Activated CD8-positive, alpha-beta memory T cell treated with anti-CD3 and anti-CD28 coated beads for 36 hours (primary cell): ENCODE data around the gene HTR7. TPM values are rescaled to one million over a fixed set of nuclear protein-coding genes. Genes with fewer than 3 reads are reported as not detected.
"Not testable (repeated sequence)": the region's sequence is repeated elsewhere in the genome, so short reads cannot be mapped to it uniquely, and the experiment has no call there.

Experiments used
- CTCF ChIA-PET: fragments of 350-600 bp; sonication (Branson Sonifier 250); formaldehyde crosslinking; loops from one replicate; lab custom pipeline; 2021; ENCODE audit warnings: antibody characterized with exemption; lab: Charles Lee
- POLR2A ChIA-PET: fragments of 350-600 bp; sonication (Branson Sonifier 250); formaldehyde crosslinking; loops from one replicate; lab custom pipeline; 2021; ENCODE audit warnings: antibody characterized with exemption; lab: Charles Lee
- total RNA-seq, 2 experiments: library from RNA; stranded (reverse); gene quantifications; one replicate each; pipeline ENCODE4 v1.2.3, GENCODE V29; 2021

HTR7 gene
- total RNA-seq, 2 experiments from 2014 or later: not detected

DNA sequence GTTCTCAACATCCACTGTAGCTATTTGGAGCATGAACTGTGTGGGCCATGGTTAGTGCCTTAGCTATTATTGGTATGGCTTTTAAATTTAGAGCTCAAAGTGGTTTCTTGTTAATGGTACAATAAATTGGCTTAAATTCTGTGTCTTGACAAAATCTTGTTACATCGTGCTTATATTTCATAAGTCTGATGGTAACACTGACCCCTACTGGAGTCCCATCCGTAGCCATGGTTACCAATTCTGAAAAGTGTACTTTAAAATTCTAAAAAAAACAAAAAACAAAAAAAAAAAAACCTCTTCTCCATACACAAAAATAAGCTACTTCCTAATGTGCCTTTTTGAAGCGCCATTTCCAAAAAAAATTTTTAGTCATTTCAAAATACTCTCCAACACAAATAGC lies 7.6 kb upstream of the HTR7 start:
- CTCF ChIA-PET: interaction anchor here (0.7 kb wide), 1 partner anchor 1430 kb away, joined by 3 read pairs; no protein-coding TSS in a partner anchor
- POLR2A ChIA-PET: no interaction called here

GRCh38 chr10:90862908-90863514 lies 5.2 kb upstream of the HTR7 start:
- CTCF ChIA-PET: interaction anchor here (0.8 to 1.8 kb wide), 2 partner anchors 10 to 113 kb away, joined by 4 read pairs; no protein-coding TSS in a partner anchor
- POLR2A ChIA-PET: no interaction called here

DNA sequence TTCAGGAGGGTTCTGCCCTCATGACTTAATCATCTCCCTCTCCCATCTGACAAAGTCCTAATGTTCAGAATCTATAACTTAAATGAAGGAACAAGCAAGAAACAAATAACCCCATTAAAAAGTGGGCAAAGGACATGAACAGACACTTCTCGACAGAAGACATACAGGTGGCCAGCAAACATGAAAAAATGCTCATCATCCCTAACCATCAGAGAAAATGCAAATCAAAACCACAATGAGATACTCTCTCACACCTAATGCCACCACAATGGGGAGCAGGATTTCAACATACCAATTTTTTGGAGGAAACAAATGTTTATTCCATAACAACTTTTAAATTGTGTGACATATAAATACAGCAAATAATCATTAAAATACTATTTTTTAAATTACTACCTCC lies 3.0 kb upstream of the HTR7 start:
- POLR2A ChIA-PET: no interaction called here
- CTCF ChIA-PET: interaction anchor here (1.4 kb wide), 1 partner anchor 113 kb away, joined by 3 read pairs; no protein-coding TSS in a partner anchor

GRCh38 chr10:90859321-90859751 lies 1.5 kb upstream of the HTR7 start:
- ChIA-PET CTCF (interaction anchor here (1.6 kb wide), 1 partner anchor 9 kb away, joined by 4 read pairs; no protein-coding TSS in a partner anchor), POLR2A (no interaction called here)

- ChIA-PET CTCF (interaction anchor here (0.9 to 1.6 kb wide), 2 partner anchors 9 to 103 kb away, joined by 3 to 4 read pairs; no protein-coding TSS in a partner anchor), POLR2A (interaction anchor here (2.4 kb wide), 1 partner anchor 14 kb away, joined by 8 read pairs; the partner anchor contains the start of gene RPP30)
Observed at GRCh38 chr10:90858461-90858968, 676 bp upstream of the HTR7 start.

DNA sequence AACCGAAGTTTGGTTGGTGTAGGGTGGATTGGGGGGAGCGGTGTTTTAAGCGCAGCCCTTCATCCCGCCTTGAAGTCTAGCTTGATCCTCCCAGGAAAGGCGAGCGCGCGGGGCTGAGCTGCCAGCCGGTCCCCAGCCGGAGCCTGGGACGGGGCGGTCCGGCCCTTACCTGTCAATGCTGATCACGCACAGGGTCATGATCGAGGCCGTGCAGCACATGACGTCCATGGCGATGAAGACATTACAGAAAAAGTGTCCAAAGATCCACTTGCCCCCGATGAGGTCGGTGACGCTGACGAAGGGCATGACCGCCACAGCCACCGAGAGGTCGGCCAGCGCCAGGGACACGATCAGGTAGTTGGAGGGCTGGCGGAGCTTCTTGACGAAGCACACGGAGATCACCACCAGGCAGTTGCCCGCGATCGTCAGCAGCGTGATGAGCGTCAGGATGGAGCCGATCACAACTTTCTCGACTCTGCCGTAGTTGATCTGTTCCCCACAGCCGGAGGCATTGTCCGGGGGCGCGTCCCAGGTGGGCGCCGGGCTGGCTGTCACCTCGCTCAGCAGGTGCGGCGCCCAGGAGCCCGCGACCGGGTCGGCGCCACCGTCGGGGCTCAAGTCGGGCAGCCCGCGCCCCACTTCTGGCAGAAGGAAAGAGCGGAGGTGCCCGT lies 740 bp downstream of the HTR7 start:
- POLR2A ChIA-PET: interaction anchor here (1.0 to 2.4 kb wide), 2 partner anchors 15 to 22 kb away, joined by 3 to 8 read pairs; partner anchors contain the start of gene RPP30
- CTCF ChIA-PET: no interaction called here

DNA sequence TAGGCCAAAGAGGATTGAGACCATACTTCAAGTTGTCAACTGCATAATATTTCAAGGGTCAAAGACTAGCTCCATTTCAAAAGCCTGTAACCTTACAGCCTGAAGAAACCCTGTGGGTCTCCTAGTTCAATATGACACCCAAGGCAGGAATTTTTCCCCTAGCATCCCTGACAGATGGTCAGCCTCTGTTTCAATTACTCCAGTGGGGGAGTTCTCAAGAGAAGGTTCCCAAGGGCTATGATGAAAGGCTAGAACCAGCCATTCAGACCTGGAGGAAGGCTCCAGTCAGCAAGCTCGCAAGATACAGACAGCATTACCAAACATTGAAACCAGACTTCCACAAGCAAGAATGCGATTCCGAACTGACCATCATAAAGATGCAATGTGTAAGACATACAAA lies 1.6 kb downstream of the HTR7 start:
- ChIA-PET POLR2A (interaction anchor here (1.0 to 2.4 kb wide), 2 partner anchors 16 to 23 kb away, joined by 3 to 8 read pairs; partner anchors contain the start of gene RPP30), CTCF (no interaction called here)

DNA sequence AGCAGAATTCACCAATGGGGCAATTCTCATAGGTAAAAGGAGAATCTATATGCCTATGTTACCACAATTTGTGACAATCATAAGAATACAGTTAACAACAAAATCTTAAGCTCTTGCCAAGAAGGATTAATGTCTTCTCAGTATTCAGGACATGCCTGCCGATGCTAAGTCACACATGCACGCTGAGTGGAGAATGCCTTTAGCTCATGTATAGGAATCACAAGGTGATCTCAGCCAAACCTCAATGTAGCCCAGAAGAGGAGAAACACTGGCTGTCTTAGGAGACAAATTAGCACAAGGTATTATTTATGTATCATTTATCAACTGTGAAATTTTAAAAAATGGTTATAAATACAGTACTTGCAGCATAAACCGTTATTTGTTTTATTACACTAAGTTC lies 2.7 kb downstream of the HTR7 start:
- ChIA-PET POLR2A (no interaction called here), CTCF (no interaction called here)

DNA sequence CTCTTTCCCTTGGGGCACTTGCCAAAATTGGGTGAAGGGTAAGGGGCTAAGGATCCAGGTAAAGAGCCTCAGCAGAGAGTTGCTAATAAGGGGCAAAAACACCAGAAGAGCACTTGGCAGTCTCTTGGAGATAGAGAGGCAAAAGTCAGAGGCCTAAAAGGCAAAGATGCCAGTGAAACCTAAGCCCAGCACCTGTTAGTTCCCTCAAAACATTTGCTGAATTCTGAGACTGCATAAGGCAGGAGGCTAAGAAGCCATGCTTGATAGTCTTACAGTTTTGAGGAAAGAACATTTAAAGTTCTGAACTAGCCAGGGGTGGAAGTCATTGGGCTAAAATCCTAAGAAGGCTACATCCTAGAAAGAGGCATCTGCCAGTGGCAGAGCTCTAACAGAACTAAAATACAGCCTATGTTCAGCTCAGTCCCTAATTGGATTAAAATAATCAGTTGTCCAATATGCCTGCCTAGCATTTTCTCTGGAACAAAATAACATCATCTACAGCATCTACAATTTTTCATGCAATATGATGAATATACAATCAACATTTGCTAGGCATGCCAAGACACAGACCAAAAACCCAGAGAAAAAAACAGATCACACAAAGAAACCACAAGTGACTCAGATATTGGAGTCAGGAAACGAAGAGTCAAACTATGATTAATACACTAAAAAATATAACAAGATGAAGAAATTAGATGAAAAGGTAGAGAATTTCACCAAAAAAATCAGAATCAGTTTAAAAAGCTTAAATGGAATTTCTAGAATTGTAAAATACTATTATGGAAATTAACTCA lies 7.7 kb downstream of the HTR7 start:
- ChIA-PET POLR2A (no interaction called here), CTCF (no interaction called here)

GRCh38 chr10:90847436-90847835 lies 10.4 kb downstream of the HTR7 start:
- CTCF ChIA-PET: no interaction called here
- POLR2A ChIA-PET: no interaction called here

- ChIA-PET CTCF (no interaction called here), POLR2A (no interaction called here)
Observed at GRCh38 chr10:90846746-90847145, 11.1 kb downstream of the HTR7 start.

DNA sequence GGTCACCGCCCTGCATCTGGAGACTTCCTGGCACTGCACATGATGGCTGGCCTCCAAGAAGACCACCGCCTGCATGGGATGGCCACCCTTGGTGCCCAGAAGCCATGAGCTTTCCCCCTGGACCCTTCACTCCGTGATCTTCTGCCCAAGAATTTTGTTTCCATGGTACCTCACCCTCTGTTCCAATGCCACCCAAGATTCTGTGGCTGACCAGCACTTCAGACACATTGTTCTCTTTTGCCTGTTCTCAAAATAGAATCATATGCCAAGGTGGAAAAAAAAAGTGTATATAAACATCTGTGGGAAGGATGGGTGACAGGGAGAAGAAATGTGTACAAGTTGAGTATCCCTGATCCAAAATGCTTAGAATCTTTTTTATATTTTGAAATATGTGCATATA lies 12.1 kb downstream of the HTR7 start:
- CTCF ChIA-PET: no interaction called here
- POLR2A ChIA-PET: no interaction called here

DNA sequence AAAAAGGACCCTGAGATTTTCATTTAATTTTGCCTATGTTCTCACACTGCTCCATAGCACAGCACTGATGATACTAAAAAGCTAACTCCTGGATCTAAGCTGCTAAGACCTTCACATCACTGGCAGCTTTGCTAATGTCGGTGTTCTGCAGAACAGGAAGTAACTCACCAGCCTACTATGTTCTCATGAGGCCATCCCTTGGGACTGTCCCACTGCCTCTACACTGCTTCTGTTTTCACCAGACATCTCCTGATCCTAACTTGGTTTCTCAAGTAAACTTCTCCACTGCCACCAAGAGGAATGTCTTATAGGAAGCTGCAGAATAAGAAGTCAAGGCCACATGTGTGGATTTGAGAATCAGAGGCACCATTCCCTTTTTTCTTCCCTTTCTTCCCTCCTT lies 15.1 kb downstream of the HTR7 start:
- CTCF ChIA-PET: no interaction called here
- POLR2A ChIA-PET: no interaction called here

GRCh38 chr10:90837486-90837885 lies 20.4 kb downstream of the HTR7 start:
- ChIA-PET POLR2A (no interaction called here), CTCF (no interaction called here)

GRCh38 chr10:90834326-90834725 lies 23.5 kb downstream of the HTR7 start:
- CTCF ChIA-PET: no interaction called here

GRCh38 chr10:90832111-90832510 lies 25.7 kb downstream of the HTR7 start:
- ChIA-PET CTCF (interaction anchor here (0.6 kb wide), 1 partner anchor 57 kb away, joined by 3 read pairs; no protein-coding TSS in a partner anchor), POLR2A (no interaction called here)

More at GRCh38 chr10:90834326-90834725, 23.5 kb downstream of the HTR7 start:
- POLR2A ChIA-PET: no interaction called here

GRCh38 chr10:90822508-90822907 lies 35.3 kb downstream of the HTR7 start:
- POLR2A ChIA-PET: no interaction called here
- CTCF ChIA-PET: no interaction called here

DNA sequence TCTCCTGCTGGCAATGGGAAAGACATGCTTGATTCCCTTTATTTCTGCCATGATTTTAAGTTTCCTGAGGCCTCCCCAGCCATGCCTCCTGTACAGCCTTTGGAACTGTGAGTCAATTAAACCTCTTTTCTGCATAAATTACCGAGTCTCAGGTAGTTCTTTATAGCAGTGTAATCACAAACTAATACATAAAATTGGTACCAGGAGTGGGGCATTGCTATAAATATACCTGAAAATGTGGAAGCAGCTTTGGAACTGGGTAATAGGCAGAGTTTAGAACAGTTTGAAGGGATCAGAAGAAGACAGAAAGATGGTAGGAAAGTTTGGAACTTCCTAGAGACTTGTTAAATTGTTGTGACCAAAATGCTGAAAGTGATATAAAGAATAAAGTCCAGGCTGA lies 36.0 kb downstream of the HTR7 start:
- POLR2A ChIA-PET: not testable (repeated sequence)

DNA sequence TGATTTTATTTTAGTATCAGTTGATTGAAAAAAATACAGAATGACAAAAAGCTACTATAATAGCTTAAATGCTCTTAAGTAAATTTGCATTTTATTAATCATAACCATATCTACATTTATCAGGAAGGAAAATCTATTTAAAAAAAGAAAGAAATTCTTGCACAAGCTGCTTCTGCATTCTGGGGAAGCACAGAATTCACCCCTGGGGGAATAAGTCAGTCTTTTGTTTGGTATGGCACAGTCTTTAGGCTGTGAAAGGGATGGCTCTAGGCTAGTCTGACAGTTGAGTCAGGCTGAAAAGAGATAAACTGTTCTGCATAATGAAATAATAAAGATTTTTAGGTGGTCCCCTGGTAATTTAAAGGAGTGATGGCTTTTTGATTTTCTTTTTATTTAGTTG lies 37.9 kb downstream of the HTR7 start:
- CTCF ChIA-PET: no interaction called here
- POLR2A ChIA-PET: no interaction called here

More for the DNA sequence above, 36.0 kb downstream of the HTR7 start:
- CTCF ChIA-PET: not testable (repeated sequence)

DNA sequence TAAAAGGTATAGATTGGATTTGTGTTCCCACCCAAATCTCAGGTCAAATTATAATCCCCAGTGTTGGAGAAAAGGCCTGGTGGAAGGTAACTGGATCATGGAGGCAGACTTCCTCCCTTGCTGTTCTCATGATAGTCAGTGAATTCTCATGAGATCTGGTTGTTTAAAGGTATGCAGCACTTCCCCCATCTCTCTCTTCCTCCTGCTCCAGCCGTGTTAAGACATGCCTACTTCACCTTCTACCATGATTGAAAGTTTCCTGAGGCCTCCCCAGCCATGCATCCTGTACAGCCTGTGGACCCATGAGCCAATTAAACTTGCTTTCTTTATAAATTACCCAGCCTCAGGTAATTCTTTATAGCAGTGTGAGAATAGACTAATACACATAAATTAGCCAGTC lies 39.1 kb downstream of the HTR7 start:
- CTCF ChIA-PET: no interaction called here
- POLR2A ChIA-PET: no interaction called here
